Spinal cord (tissue), 4 donors: ENCODE data around the gene SLX4. TPM values are rescaled to one million over a fixed set of nuclear protein-coding genes. Genes with fewer than 3 reads are reported as not detected.

Source experiments
- polyA plus RNA-seq, 2 donors: library from polyadenylated mRNA; unstranded; fragments of 120-200 nt; gene quantifications; one replicate each; pipeline ENCODE4 v1.2.1, GENCODE V29; 2013; ENCODE audit not compliant: insufficient read length in 2 of 2
- total RNA-seq, 2 donors: library from RNA; depleted of rRNA in 1 of 2; stranded (reverse); fragments of 120-200 nt in 1 of 2; fragments of >200 nt in 1 of 2; gene quantifications; one replicate each; pipeline versions ENCODE4 v1.2.3 to v1.2.4, GENCODE V29; 2013 to 2014

The SLX4 gene
- total and polyA plus RNA-seq, 4 donors, result 6.2 to 15.7 (median 8.7) TPM

Other genes with a start within 250 kb of the SLX4 start
- gene ZSCAN32, start 210.6 kb downstream of the SLX4 start, total RNA-seq, result 10 to 100 TPM in 1 of 2 donors, 1 to 10 TPM in 1; 9.7 to 16.1 TPM
- 10 to 100 TPM; 17.7 to 18.2 TPM for gene ZSCAN32, start 210.6 kb downstream of the SLX4 start, polyA plus RNA-seq
- 10 to 100 TPM in 1 of 2 donors, 1 to 10 TPM in 1; 8.6 to 15.8 TPM for gene ZNF174, start 210.4 kb downstream of the SLX4 start, total RNA-seq
- 10 to 100 TPM; 13.3 to 15.2 TPM for gene ZNF174, start 210.4 kb downstream of the SLX4 start, polyA plus RNA-seq
- 1 to 10 TPM; 4.2 to 5.0 TPM for gene ZNF597, start 168.1 kb downstream of the SLX4 start, total RNA-seq
- gene ZNF597, start 168.1 kb downstream of the SLX4 start, polyA plus RNA-seq, result 1 to 10 TPM; 3.3 TPM
- gene NAA60, start 167.9 kb downstream of the SLX4 start, total RNA-seq, result 10 to 100 TPM; 14.8 to 18.5 TPM
- 10 to 100 TPM; 65.3 to 71.3 TPM for gene NAA60, start 167.9 kb downstream of the SLX4 start, polyA plus RNA-seq
- gene C16orf90, start 116.1 kb downstream of the SLX4 start, total RNA-seq, result not detected
- not detected for gene C16orf90, start 116.1 kb downstream of the SLX4 start, polyA plus RNA-seq
- 10 to 100 TPM; 29.0 to 50.7 TPM for gene CLUAP1, start 110.6 kb downstream of the SLX4 start, total RNA-seq
- 10 to 100 TPM; 42.1 to 50.4 TPM for gene CLUAP1, start 110.6 kb downstream of the SLX4 start, polyA plus RNA-seq
- under 1 TPM; 0.59 to 0.88 TPM for gene NLRC3, start 34.2 kb downstream of the SLX4 start, total RNA-seq
- gene NLRC3, start 34.2 kb downstream of the SLX4 start, polyA plus RNA-seq, result 1 to 10 TPM; 2.3 to 3.3 TPM
- 10 to 100 TPM; 23.5 to 29.2 TPM for gene DNASE1, start 43.1 kb upstream of the SLX4 start, total RNA-seq
- 10 to 100 TPM; 24.2 to 37.6 TPM for gene DNASE1, start 43.1 kb upstream of the SLX4 start, polyA plus RNA-seq
- 10 to 100 TPM; 68.1 to 68.4 TPM for gene TRAP1, start 105.9 kb upstream of the SLX4 start, total RNA-seq
- gene TRAP1, start 105.9 kb upstream of the SLX4 start, polyA plus RNA-seq, result 100 to 1,000 TPM in 1 of 2 donors, 10 to 100 TPM in 1; 97.3 to 142 TPM